Left forelimb (tissue), 1 donor: Measurements from ENCODE around the gene VWCE.
"Not testable (repeated sequence)": the region's sequence is repeated elsewhere in the genome, so short reads cannot be mapped to it uniquely, and the experiment has no call there.

Experiments used
- DNase-seq: peaks from one replicate; pipeline ENCODE4 v3.0.0-alpha.2; 2018; ENCODE audit warnings: low spot score

The VWCE gene

DNA sequence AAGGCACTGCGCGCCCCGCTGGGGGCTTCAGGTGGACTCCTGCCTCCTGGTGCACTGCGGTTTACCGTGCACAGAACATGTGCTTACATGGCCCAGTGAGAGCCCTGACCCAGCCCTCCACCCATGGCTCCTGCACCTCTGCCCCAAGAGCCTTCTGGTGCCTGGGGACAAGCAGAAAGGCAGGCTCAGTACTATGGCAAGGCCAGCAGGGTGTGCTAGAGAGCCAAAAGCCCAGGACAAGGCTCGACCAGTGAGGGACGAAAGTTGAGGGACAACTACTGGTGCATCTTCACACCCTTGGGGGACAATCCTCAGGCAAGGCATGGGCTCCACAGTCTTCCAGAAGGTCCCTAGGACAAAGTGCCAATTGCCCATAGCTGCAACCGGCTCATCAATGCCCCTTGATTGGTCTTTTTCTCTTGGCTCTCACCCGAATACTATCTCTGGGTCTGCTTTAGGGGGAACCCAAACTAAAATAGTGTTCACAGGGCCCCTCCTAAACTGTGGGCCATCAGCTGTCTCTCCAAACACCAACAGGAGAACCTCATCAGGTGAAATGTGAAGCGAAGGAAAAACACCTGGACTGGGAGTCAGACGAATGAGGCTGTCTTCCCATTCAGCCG, 40.6 kb downstream of the VWCE start:
- DNase-seq = no peak

DNA sequence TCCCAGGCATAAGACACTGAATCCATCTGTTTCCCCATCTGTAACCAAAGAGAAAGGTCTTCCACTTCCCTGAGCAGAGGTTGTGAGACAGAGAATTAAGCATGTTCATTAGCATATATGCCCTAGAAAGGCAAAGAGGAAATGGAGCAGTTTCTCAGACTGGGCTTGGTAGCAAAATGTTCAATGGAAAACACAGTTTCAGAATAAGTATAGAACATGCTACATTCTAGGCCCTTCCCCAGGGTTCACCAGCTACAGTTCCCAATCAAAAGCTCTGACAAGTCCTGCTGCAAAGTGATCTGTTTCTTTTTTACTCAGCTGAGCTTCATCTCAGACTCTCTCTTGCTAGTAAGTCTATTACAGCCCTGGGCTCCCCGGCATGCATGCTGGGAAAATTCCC, 42.8 kb downstream of the VWCE start:
- not testable (repeated sequence) for DNase-seq

DNA sequence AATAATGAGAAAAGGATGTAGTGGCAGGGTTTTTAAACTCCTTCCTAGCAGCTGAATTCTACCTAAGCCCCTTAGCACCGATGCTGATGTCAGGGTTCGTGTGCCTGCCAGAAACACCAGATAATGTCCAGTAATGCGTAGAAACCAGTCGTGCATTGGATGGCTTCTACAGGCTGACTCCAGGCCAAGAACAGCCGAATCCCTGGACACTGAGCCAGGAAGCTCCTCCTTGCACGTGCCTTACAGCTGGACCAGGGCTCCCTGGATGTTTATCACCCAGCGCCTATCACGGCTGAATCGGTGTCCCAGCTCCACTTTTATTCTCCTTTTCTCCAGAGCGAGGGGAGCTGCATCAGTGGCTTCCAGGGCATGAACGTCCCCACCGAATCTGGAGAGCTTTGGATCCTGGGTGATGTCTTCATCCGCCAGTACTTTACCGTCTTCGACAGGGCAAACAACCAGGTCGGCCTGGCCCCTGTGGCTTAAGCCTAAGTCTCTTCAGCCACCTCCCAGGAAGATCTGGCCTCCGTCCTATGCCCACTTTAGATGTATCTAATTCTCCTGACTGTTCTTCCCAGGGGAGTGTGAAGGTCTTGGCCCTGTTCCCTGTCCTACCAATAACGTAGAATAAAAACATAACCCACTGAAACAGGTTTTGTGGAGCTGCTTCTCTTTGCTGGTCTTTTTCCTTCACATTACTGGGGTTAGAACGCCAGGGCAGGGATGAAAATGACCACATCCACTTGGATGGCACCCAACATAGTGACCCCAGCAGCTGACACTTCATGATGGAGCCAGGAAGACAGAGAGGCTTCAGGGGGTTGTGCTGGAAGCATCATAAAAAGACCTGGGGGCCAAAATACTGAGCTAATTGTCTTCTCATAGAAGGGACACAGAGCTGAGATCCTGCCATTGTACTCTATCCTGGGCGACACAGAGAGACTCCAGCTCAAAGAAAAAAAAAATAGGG, 44.0 kb downstream of the VWCE start:
- DNase-seq = peak; percentile 81

DNA sequence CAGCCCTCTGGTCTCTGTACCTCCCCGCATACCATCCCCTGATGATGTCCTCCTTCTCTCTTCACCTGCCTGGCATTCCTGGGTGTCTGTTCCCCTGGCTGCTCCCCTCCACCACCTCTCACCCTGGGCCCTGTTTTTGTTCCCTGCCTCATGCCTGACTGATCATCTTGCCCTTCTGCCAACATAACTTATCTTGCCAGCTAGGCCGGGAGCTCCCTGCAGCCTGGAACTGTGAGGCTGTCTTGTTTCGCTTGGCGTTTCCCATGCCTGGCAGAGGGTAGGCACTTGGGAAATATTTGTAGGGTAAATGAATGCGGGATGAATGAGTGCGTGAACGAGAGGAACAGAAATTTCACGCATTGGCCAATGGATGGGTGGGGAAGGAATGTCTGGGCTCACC, 45.9 kb downstream of the VWCE start:
- not testable (repeated sequence) for DNase-seq

DNA sequence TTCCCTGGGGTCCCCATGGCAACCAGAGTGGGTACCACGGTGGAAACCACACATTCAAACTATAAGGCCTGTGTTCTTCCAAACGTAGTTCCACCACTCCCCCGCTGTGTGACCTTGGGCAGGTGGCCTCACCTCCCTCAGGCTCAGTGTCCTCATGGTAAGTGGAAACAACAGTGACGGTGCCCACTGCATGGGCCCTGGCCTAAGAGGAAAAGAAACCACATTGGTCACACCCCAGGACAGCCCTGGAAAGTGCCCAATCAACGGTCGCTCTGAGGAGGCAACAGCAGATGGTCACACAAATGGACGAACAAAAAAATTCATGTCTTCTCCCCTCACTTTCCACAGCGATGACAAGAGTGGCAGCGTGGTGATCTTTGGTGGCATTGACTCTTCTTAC, 47.0 kb downstream of the VWCE start:
- DNase-seq = not testable (repeated sequence)

DNA sequence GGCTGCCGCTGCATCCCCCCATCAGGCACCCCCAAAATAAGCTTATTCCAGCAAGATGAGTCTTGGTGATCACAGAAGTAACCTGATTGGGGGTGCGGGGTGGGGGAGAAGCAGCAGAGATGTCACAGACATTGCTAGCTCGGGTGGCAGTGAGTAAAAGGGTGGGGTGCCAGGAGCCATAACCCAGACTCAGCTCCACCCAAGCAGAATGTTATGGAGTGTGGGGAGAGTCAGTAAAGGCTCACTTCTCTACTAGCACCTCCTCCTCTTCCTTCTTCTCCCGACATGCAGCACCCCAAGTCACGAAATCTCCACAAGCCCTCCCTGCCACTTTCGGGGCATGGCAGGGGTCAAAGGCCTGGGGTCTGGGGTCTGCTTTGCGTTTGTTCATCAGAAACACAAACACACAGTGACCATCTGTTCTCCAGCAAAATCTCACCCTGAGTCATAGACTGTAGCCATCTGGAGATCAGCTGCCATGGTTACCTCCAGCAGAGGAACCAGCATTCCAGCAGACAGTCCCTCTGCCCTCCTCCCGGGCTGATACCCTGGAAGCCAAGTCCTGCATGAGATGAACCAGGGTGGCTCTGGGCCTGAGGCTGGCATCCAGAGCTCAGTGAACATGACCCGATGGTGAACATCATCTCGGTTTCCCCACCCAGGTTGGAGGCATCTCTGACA, 49.7 kb downstream of the VWCE start:
- DNase-seq = not testable (repeated sequence)

DNA sequence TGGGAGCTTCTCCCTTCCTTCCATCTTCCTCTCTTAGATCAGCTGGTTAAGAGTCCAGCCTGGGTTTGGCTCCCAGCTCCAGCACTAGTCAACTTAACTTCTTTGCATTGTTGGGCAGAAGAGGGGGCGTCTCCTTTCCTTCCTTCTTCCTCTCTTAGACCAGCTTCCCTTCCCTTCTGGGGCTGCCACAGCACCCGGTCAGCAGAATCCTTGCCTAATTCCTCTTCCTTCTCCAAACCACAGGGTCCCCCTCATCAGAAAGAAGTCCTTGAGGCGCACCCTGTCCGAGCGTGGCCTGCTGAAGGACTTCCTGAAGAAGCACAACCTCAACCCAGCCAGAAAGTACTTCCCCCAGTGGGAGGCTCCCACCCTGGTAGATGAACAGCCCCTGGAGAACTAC, 53.6 kb downstream of the VWCE start:
- DNase-seq = not testable (repeated sequence)

DNA sequence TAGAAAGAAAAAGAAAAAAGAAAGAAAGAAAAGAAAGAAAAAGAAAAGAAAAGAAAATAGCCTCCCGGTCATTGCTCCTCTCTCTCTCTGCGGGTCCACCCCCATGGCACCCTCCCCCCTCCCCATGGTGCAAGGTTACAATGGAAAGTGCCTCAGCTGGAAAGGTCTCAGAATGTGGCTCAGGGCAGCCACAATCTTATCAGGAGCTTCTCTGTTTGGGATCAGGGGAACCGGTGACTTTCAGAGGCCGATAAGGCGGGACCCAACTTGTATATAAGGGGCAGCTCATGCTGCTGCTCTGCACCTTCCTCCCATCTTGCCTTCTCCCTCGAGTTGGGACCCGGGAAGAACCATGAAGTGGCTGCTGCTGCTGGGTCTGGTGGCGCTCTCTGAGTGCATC, 54.2 kb downstream of the VWCE start, which contains the start of gene PGA5:
PGA5 (plus strand) TSS at position 301 of the 400 bp plus-strand sequence; CDS start at position 353, 52 bp downstream.
- DNase-seq = not testable (repeated sequence)

DNA sequence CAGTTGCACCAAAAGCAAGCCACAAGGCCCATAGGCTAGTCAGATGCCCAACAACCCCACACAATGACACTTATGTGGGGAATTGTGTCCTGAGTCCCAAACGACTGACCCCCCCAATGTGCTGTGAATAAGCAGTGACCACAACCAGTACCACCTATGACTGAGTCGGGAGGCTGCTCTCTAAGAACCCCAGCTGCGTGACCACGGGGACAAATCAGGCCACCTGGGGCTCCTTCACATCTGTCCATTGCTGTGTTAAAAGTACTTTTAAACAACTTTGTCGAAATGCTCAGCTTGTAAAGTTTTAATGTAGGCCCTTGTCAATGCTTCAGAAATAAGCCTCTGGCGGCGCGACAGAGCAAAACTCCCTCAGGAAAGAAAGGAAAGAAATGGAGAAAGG, 54.8 kb downstream of the VWCE start:
- DNase-seq = not testable (repeated sequence)

DNA sequence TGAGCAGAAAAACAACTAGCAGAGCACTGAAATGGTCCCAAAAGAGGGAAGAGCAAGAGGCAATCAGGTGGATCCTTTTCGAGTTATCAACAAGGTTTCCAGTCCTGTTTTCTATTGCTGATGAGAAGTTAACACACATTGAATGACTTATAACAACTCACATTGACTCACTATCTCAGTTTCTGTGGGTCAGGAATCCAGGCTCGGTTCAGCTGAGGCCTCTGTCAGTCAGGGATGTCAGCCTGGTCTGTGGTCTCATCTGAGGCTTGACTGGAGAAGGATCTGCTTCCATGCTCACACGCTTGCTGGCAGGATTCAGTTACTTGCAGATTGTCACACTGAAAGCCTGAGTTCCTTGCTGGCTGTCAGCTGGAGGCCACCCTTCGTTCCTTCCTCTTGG, 58.0 kb downstream of the VWCE start:
- not testable (repeated sequence) for DNase-seq

DNA sequence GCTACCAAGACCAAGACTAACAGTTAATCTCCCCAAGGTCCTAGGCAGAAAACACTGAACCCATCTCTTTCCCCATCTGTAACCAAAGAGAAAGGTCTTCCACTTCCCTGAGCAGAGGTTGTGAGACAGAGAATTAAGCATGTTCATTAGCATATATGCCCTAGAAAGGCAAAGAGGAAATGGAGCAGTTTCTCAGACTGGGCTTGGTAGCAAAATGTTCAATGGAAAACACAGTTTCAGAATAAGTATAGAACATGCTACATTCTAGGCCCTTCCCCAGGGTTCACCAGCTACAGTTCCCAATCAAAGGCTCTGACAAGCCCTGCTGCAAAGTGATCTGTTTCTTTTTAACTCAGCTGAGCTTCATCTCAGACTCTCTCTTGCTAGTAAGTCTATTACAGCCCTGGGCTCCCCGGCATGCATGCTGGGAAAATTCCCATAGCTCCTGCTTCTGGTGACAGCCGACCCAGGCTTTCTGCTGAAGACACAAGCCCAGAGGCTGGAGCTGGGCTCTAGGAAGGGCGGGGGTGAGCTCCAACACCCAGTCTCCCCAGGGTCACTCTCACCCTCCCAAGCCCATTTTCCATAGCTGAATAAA, 62.5 kb downstream of the VWCE start:
- DNase-seq = not testable (repeated sequence)

DNA sequence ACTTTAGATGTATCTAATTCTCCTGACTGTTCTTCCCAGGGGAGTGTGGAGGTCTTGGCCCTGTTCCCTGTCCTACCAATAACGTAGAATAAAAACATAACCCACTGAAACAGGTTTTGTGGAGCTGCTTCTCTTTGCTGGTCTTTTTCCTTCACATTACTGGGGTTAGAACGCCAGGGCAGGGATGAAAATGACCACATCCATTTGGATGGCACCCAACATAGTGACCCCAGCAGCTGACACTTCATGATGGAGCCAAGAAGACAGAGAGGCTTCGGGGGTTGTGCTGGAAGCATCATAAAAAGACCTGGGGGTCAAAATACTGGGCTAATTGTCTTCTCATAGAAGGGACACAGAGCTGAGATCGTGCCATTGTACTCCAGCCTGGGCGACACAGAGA, 63.5 kb downstream of the VWCE start:
- not testable (repeated sequence) for DNase-seq

DNA sequence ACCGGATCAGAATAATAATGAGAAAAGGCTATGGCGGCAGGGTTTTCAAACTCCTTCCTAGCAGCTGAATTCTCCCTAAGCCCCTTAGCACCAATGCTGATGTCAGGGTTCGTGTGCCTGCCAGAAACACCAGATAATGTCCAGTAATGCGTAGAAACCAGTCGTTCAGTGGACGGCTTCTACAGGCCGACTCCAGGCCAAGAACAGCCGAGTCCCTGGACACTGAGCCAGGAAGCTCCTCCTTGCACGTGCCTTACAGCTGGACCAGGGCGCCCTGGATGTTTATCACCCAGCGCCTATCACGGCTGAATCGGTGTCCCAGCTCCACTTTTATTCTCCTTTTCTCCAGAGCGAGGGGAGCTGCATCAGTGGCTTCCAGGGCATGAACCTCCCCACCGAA, 64.1 kb downstream of the VWCE start:
- DNase-seq = not testable (repeated sequence)

DNA sequence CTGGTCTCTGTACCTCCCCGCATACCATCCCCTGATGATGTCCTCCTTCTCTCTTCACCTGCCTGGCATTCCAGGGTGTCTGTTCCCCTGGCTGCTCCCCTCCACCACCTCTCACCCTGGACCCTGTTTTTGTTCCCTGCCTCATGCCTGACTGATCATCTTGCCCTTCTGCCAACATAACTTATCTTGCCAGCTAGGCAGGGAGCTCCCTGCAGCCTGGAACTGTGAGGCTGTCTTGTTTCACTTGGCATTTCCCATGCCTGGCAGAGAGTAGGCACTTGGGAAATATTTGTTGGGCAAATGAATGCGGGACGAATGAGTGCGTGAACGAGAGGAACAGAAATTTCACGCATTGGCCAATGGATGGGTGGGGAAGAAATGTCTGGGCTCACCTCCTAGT, 65.7 kb downstream of the VWCE start:
- not testable (repeated sequence) for DNase-seq

DNA sequence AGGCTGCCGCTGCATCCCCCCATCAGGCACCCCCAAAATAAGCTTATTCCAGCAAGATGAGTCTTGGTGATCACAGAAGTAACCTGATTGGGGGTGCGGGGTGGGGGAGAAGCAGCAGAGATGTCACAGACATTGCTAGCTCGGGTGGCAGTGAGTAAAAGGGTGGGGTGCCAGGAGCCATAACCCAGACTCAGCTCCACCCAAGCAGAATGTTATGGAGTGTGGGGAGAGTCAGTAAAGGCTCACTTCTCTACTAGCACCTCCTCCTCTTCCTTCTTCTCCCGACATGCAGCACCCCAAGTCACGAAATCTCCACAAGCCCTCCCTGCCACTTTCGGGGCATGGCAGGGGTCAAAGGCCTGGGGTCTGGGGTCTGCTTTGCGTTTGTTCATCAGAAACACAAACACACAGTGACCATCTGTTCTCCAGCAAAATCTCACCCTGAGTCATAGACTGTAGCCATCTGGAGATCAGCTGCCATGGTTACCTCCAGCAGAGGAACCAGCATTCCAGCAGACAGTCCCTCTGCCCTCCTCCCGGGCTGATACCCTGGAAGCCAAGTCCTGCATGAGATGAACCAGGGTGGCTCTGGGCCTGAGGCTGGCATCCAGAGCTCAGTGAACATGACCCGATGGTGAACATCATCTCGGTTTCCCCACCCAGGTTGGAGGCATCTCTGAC, 68.5 kb downstream of the VWCE start:
- not testable (repeated sequence) for DNase-seq

DNA sequence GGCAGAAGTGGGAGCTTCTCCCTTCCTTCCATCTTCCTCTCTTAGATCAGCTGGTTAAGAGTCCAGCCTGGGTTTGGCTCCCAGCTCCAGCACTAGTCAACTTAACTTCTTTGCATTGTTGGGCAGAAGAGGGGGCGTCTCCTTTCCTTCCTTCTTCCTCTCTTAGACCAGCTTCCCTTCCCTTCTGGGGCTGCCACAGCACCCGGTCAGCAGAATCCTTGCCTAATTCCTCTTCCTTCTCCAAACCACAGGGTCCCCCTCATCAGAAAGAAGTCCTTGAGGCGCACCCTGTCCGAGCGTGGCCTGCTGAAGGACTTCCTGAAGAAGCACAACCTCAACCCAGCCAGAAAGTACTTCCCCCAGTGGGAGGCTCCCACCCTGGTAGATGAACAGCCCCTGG, 72.4 kb downstream of the VWCE start:
- DNase-seq = not testable (repeated sequence)

DNA sequence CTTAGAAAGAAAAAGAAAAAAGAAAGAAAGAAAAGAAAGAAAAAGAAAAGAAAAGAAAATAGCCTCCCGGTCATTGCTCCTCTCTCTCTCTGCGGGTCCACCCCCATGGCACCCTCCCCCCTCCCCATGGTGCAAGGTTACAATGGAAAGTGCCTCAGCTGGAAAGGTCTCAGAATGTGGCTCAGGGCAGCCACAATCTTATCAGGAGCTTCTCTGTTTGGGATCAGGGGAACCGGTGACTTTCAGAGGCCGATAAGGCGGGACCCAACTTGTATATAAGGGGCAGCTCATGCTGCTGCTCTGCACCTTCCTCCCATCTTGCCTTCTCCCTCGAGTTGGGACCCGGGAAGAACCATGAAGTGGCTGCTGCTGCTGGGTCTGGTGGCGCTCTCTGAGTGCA, 73.1 kb downstream of the VWCE start, which contains the start of gene PGA4:
PGA4 (plus strand) TSS at position 301 of the 400 bp plus-strand sequence; CDS start at position 355, 54 bp downstream.
- DNase-seq = not testable (repeated sequence)

DNA sequence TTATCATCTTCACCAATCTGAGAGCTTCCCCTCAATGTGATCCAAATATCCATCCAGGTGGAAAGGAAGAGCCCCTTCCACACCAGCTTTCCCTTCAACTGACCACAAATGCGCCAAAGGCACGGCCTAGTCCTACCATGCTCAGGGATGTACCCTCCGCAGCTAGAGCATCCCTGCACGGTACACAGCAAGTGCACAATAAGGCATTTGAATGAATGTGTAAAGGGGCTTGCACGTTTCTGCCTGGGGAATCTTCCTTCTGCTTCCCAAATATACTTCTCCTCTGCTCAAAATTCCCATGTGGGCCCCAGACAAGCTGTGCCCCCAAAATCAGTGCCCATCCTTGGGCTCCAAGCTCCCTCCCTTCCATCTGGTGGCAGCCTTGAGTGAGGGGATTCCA, 76.1 kb downstream of the VWCE start:
- not testable (repeated sequence) for DNase-seq

DNA sequence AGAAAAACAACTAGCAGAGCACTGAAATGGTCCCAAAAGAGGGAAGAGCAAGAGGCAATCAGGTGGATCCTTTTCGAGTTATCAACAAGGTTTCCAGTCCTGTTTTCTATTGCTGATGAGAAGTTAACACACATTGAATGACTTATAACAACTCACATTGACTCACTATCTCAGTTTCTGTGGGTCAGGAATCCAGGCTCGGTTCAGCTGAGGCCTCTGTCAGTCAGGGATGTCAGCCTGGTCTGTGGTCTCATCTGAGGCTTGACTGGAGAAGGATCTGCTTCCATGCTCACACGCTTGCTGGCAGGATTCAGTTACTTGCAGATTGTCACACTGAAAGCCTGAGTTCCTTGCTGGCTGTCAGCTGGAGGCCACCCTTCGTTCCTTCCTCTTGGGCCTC, 76.8 kb downstream of the VWCE start:
- not testable (repeated sequence) for DNase-seq

DNA sequence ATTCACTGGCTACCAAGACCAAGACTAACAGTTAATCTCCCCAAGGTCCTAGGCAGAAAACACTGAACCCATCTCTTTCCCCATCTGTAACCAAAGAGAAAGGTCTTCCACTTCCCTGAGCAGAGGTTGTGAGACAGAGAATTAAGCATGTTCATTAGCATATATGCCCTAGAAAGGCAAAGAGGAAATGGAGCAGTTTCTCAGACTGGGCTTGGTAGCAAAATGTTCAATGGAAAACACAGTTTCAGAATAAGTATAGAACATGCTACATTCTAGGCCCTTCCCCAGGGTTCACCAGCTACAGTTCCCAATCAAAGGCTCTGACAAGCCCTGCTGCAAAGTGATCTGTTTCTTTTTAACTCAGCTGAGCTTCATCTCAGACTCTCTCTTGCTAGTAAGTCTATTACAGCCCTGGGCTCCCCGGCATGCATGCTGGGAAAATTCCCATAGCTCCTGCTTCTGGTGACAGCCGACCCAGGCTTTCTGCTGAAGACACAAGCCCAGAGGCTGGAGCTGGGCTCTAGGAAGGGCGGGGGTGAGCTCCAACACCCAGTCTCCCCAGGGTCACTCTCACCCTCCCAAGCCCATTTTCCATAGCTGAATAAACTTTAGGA, 81.3 kb downstream of the VWCE start:
- not testable (repeated sequence) for DNase-seq

DNA sequence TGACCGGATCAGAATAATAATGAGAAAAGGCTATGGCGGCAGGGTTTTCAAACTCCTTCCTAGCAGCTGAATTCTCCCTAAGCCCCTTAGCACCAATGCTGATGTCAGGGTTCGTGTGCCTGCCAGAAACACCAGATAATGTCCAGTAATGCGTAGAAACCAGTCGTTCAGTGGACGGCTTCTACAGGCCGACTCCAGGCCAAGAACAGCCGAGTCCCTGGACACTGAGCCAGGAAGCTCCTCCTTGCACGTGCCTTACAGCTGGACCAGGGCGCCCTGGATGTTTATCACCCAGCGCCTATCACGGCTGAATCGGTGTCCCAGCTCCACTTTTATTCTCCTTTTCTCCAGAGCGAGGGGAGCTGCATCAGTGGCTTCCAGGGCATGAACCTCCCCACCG, 82.9 kb downstream of the VWCE start:
- not testable (repeated sequence) for DNase-seq
